Measurements from ENCODE around the gene DRGX. TPM values are rescaled to one million over a fixed set of nuclear protein-coding genes. Genes with fewer than 3 reads are reported as not detected.

The DRGX gene
- total RNA-seq (not detected), total RNA-seq (0 reads per million in 2 donors)

DNA sequence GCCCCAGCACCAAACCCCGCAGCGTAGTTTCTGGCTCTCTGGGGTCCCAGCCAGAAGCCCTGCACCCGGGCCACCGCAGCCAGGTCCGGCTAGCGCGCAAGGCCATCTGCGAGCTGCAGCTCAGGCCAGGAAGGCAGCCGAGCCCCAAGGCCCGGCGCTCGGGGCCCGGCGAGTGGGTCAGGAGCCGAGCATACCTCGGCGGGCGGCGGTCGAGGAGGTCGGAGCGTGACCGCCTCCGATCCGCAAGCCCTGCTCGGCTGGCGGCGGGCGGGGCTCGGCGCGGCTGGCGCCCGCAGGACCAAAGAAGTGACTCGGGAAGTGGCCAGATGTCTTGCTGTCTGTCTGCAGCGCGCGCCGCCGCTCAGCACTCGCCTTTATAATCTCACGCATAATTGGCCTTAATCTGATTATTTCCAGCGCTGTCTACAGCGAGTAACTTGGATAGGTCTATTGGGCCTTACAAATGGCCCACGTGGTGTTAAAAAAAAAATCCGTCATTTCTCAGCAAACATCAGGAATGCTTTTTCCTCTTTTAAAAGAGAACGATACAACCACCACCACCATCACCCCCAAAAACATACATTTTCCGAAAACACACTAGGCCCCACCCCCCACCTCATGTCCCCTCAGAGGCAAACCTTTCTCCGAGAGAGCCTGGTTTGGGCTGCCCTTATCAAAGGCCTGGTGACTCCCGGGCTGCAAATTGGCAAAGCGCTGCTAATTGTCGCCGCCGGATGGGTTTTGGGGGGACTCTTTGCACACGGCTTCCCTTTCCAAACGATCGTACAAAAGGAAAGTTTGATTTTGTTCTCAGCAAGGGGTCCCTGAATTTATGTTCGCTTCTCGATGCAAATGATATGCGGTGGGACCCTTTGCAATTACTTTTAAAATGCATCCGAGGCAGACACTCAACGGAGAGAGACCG, at the start of gene DRGX:
TSS of gene DRGX (minus strand) at position 349 of the 925 bp plus-strand sequence. CDS start 649 bp downstream, outside the sequence.
- Mint-ChIP-seq H3K27me3 (peaks cover 80% of the 10 kb centered on the region), H3K27ac (no peak within 1 kb of the TSS), H3K36me3 (ENCODE audit: low read depth) (peaks cover 7% of the 10 kb centered on the region), H3K4me1 (peaks cover 11% of the 10 kb centered on the region), H3K4me3 (peak within 1 kb of the TSS; percentile 54)
- no peak for ATAC-seq
- no peak for DNase-seq
- peaks cover 2% of the 10 kb centered on the region for H3K9me3 ChIP-seq (ENCODE audit: control insufficient read depth, low read length, poor library complexity, severe bottlenecking)

DNA sequence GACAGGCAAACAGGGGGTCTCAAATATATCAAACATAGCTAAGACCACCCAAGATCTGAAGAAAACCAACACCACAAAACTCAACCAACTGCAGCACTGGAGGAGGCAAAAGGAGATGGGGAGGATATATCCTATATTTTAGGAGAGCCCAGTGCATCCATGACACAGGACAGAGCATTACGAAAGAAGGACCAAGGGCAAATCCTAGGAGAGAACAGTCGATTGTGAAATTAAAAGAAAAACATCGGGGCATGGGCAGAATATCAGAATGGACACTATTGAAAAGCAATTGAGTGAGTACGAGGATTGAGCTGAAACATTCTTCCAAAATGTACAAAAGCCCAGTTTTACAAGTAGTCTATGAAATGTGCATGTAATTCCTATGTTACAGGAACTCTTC, 48.5 kb upstream of the DRGX start:
- Mint-ChIP-seq H3K36me3 (ENCODE audit: low read depth) (peaks cover 3% of the 10 kb centered on the region), H3K4me3 (no peak overlapping the region), H3K27ac (no peak overlapping the region), H3K27me3 (no peaks in the 10 kb centered on the region), H3K4me1 (peaks cover 3% of the 10 kb centered on the region)
- no peak for ATAC-seq
- H3K9me3 ChIP-seq (ENCODE audit: control insufficient read depth, low read length, poor library complexity, severe bottlenecking) = no peaks in the 10 kb centered on the region
- DNase-seq = no peak

DNA sequence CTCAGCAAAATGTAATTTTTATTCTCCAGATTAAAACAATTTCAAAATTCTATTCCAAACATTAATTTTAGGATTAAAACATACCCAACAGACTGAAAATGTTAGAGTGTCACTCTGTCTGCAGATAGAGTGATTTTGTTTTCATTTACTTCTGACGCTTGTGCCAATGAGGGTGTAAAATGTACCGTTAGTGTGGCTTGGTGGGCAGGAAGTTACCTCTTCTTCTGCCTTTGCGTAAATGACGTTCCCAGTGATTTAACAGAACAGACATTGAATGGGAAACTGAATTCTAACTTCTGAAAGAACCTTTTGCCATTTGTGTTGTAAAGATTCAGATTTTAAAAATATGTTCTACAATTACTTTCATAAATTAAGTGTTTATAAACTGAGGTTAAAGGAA, 47.0 kb upstream of the DRGX start:
- ATAC-seq = no peak

GRCh38 chr10:49441488-49442476, 45.9 kb upstream of the DRGX start:
- ATAC-seq (peak; percentile 27), DNase-seq (no peak)
- Mint-ChIP-seq H3K27me3 (no peaks in the 10 kb centered on the region), H3K36me3 (ENCODE audit: low read depth) (peaks cover 3% of the 10 kb centered on the region), H3K4me1 (peaks cover 3% of the 10 kb centered on the region), H3K27ac (no peak overlapping the region), H3K4me3 (peak overlapping the region; percentile 62)
- no peaks in the 10 kb centered on the region for H3K9me3 ChIP-seq (ENCODE audit: control insufficient read depth, low read length, poor library complexity, severe bottlenecking)

More for the DNA sequence above, 47.0 kb upstream of the DRGX start:
- peaks cover 3% of the 10 kb centered on the region for H3K4me1 Mint-ChIP-seq
- no peak overlapping the region for H3K4me3 Mint-ChIP-seq
- H3K27me3 Mint-ChIP-seq = no peaks in the 10 kb centered on the region
- no peak for DNase-seq
- no peak overlapping the region for H3K27ac Mint-ChIP-seq
- peaks cover 3% of the 10 kb centered on the region for H3K36me3 Mint-ChIP-seq (ENCODE audit: low read depth)
- no peaks in the 10 kb centered on the region for H3K9me3 ChIP-seq (ENCODE audit: control insufficient read depth, low read length, poor library complexity, severe bottlenecking)

DNA sequence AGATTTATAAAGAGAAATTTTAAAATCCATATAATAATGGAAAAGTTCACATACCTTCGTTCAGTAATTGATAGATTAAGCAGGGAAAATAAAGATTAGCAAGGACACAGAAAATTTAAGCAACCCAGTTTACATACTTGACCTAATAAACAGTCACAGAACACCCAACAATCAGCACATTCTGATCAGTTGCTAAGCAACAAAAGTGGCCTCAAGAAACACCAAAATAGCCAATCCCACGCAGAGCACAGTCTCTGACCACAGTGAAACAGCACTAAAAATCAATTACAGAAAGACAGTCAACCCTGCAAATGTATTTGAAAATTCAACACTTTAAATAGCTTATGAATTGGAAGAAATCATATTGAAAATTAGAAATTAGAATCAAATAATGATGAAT, 39.3 kb upstream of the DRGX start:
- no peaks in the 10 kb centered on the region for H3K9me3 ChIP-seq (ENCODE audit: control insufficient read depth, low read length, poor library complexity, severe bottlenecking)
- ATAC-seq (no peak), DNase-seq (no peak)
- Mint-ChIP-seq H3K27me3 (no peaks in the 10 kb centered on the region), H3K36me3 (ENCODE audit: low read depth) (peaks cover 7% of the 10 kb centered on the region), H3K27ac (no peak overlapping the region), H3K4me3 (no peak overlapping the region), H3K4me1 (no peaks in the 10 kb centered on the region)

GRCh38 chr10:49433069-49433468, 37.2 kb upstream of the DRGX start:
- no peak overlapping the region for H3K4me3 Mint-ChIP-seq
- ATAC-seq (no peak), DNase-seq (no peak)
- H3K4me1 Mint-ChIP-seq = no peaks in the 10 kb centered on the region
- no peak overlapping the region for H3K27ac Mint-ChIP-seq
- H3K36me3 Mint-ChIP-seq (ENCODE audit: low read depth) = peaks cover 6% of the 10 kb centered on the region
- H3K27me3 Mint-ChIP-seq = no peaks in the 10 kb centered on the region
- no peaks in the 10 kb centered on the region for H3K9me3 ChIP-seq (ENCODE audit: control insufficient read depth, low read length, poor library complexity, severe bottlenecking)

DNA sequence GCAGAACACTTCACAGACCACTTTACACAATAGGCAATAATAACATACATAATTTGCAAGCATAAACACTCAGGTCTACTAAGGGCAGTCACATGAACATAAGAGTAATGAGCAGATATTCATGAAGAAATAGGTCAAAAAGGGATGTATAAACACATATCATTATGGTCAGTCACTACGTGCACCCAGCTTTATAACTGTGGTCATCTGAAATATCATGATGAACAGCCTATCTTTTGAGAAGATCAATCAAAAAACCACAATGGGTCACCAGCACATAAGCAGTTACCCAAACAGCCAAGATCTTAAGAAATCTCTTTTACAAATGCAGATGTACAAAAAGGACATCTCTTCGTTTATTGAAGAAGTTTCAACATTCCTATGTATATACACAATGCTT, 35.5 kb upstream of the DRGX start:
- Mint-ChIP-seq H3K27me3 (no peaks in the 10 kb centered on the region), H3K36me3 (ENCODE audit: low read depth) (peaks cover 6% of the 10 kb centered on the region), H3K4me1 (no peaks in the 10 kb centered on the region), H3K27ac (no peak overlapping the region), H3K4me3 (no peak overlapping the region)
- DNase-seq = no peak
- H3K9me3 ChIP-seq (ENCODE audit: control insufficient read depth, low read length, poor library complexity, severe bottlenecking) = no peaks in the 10 kb centered on the region
- no peak for ATAC-seq

DNA sequence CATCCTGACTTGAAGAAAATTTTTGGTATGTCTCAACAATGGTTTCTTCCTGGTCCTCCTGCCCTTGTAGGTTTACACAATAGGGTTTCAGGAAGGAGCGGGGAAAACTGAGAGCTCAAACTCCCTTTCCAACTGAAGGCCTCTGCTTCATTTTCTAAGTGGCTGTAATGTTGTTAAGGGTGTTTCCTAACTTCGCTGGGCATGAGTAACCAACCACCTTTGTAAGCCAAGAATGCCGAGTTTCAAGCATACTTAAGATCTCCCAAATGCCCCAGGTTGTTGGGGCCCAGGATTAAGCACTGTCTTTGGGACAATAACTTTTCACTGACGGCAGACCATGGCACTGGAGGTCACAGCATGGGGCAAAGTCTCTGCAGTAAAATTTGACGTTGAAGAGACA, 33.6 kb upstream of the DRGX start:
- Mint-ChIP-seq H3K36me3 (ENCODE audit: low read depth) (peaks cover 6% of the 10 kb centered on the region), H3K27ac (no peak overlapping the region), H3K4me1 (no peaks in the 10 kb centered on the region), H3K4me3 (no peak overlapping the region), H3K27me3 (no peaks in the 10 kb centered on the region)
- DNase-seq (no peak), ATAC-seq (no peak)
- H3K9me3 ChIP-seq (ENCODE audit: control insufficient read depth, low read length, poor library complexity, severe bottlenecking) = no peaks in the 10 kb centered on the region

DNA sequence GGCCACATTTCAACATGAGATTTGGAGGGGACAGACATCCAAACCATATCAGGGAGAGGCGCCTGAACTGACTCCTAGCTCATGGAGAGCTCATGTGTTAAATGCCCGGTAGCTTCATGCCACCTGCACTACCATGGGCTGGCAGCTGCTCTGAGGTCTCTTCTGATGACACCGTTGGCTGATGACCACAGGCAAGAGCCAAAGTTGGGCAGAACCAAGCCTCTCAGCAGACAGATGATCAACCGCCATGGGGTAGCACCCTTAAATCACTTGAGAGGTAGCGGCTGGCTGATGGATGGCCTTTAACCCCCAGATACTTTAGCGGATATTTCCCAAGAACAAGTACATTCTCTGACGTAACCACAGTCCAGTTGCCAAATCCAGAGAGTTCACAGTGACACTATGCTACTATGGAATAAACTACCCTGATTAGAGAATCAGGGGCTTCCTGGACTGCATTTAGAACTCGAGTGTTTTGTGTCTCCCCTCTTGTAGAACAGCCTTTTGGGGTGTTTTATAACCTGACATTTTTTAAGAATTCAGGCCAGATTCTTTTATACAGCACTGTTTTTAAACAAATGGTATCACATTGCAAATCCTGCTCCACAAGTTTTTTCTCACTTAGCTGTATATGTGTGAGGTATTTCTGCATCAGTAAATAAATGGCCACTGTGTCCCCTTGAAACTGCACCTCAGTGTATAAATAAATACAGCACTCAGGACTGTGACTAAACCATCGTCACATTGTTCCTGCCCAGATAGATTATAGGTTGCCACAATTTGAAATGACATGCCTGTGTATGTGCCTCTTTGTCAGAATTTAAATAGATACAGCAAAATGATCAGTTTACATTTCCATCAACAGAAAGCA, 30.8 kb upstream of the DRGX start:
- Mint-ChIP-seq H3K4me1 (no peaks in the 10 kb centered on the region), H3K27ac (no peak overlapping the region), H3K27me3 (no peaks in the 10 kb centered on the region), H3K36me3 (ENCODE audit: low read depth) (peaks cover 2% of the 10 kb centered on the region), H3K4me3 (no peak overlapping the region)
- ATAC-seq (no peak), DNase-seq (no peak)
- no peaks in the 10 kb centered on the region for H3K9me3 ChIP-seq (ENCODE audit: control insufficient read depth, low read length, poor library complexity, severe bottlenecking)

DNA sequence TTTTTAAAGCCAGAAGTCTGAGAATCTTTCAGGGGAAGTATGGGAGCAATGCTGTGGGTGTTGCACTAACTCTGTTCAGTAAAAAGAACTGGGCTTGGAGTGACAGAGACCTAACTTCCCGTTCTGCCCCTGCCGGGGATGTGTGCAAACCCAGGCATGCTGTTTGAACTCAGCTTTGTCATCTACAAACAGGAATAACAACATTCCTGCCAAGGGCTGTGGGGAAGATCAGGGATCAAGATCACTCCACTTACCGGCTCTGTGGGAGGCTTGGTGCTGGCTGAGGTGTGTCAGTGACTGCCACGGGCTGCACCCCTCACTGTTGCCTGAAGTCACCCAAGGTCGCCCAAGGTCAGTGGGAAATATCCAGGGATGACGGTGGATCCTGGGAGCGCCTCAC, 23.1 kb upstream of the DRGX start:
- no peaks in the 10 kb centered on the region for H3K4me1 Mint-ChIP-seq
- H3K4me3 Mint-ChIP-seq = no peak overlapping the region
- no peak overlapping the region for H3K27ac Mint-ChIP-seq
- ATAC-seq (no peak), DNase-seq (no peak)
- no peaks in the 10 kb centered on the region for H3K9me3 ChIP-seq (ENCODE audit: control insufficient read depth, low read length, poor library complexity, severe bottlenecking)
- no peaks in the 10 kb centered on the region for H3K36me3 Mint-ChIP-seq (ENCODE audit: low read depth)
- peaks cover 25% of the 10 kb centered on the region for H3K27me3 Mint-ChIP-seq

DNA sequence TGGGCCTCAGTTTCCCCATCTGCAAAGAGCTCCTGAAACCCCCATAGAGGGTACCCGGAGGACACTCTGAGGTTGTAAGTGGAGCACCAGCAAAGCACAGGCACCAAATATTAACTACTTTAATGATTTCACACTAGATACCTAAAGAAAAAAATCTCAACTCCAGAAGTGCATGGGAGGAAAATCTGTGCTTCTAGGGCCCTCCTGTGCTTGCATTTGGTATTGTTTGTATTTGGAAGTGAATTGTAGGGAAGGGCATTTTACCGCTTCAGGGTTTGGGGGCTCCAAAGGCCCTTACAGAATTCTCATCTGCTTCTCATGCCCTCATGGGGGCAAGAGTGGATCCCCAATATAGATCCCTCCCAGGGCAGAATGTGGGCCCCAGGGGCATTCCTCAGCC, 22.4 kb upstream of the DRGX start:
- H3K27ac Mint-ChIP-seq = no peak overlapping the region
- H3K4me1 Mint-ChIP-seq = no peaks in the 10 kb centered on the region
- ATAC-seq = no peak

GRCh38 chr10:49418053-49418326, 22.1 kb upstream of the DRGX start:
- H3K27ac Mint-ChIP-seq = no peak overlapping the region
- no peaks in the 10 kb centered on the region for H3K4me1 Mint-ChIP-seq
- no peaks in the 10 kb centered on the region for H3K36me3 Mint-ChIP-seq (ENCODE audit: low read depth)
- ATAC-seq (no peak), DNase-seq (no peak)
- no peaks in the 10 kb centered on the region for H3K9me3 ChIP-seq (ENCODE audit: control insufficient read depth, low read length, poor library complexity, severe bottlenecking)
- H3K27me3 Mint-ChIP-seq = peaks cover 25% of the 10 kb centered on the region
- no peak overlapping the region for H3K4me3 Mint-ChIP-seq

More for the DNA sequence above, 22.4 kb upstream of the DRGX start:
- Mint-ChIP-seq H3K4me3 (no peak overlapping the region), H3K36me3 (ENCODE audit: low read depth) (no peaks in the 10 kb centered on the region), H3K27me3 (peaks cover 25% of the 10 kb centered on the region)
- no peak for DNase-seq
- H3K9me3 ChIP-seq (ENCODE audit: control insufficient read depth, low read length, poor library complexity, severe bottlenecking) = no peaks in the 10 kb centered on the region
